Measurements from ENCODE around the gene CORO2B.

DNA sequence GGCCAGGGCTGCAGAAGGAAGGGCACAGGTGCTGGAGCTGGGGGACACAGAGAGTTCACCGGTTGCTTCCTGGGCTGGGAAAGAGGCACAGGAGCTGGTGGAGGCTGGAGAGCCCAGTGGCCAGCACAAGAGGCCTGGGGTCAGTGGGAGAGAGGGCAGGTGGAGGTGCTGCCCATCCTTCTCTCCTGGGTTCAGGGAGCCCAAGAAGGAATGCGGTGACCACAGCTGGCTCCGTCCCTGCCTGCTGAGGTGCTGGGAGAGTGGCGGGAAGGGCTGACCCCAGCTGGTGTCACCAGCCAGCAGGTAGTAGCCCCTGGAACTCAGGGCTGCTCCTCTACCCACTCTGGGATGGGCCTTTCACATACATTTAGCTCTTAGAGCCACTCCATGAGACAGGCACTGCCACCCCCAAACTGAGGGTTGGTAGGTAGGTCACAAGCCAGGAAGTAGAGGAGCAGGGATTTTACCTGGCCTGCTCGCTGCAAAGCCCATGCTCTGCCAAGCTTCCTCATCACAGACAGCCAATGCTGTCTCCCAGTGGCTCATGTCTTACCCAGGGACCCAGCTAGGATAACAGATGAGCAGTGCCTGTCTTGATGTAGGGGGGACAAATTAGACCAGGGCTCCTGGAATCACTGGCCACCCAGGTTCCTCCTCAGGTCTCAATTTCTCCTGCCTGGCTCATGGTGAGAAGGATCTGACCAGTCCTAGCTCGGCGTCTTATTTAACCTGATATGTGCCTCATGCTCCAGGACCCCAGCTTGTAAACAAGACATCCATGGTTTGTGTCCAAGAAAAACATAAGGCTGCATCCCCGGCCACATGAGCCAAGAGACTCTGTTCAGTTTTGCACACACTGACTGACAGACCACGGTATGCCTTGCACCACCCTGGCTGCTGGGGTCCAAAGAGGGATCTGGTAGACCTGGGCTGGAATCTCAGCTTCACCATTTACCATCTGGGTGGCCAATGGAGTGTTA lies 119.2 kb downstream of the CORO2B start:
- TF ChIP-seq, protein P1, sequence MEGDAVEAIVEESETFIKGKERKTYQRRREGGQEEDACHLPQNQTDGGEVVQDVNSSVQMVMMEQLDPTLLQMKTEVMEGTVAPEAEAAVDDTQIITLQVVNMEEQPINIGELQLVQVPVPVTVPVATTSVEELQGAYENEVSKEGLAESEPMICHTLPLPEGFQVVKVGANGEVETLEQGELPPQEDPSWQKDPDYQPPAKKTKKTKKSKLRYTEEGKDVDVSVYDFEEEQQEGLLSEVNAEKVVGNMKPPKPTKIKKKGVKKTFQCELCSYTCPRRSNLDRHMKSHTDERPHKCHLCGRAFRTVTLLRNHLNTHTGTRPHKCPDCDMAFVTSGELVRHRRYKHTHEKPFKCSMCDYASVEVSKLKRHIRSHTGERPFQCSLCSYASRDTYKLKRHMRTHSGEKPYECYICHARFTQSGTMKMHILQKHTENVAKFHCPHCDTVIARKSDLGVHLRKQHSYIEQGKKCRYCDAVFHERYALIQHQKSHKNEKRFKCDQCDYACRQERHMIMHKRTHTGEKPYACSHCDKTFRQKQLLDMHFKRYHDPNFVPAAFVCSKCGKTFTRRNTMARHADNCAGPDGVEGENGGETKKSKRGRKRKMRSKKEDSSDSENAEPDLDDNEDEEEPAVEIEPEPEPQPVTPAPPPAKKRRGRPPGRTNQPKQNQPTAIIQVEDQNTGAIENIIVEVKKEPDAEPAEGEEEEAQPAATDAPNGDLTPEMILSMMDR (IDR thresholded peaks at IDR 0.05; ENCODE audit: insufficient read depth, low read length, poor library complexity, severe bottlenecking), result no peak
- no peak for TF ChIP-seq EZH2phosphoT487 (conservative IDR thresholded peaks at IDR 0.05; ENCODE audit: low read length)
